Measurements from ENCODE around the gene C8A. TPM values are rescaled to one million over a fixed set of nuclear protein-coding genes. Genes with fewer than 3 reads are reported as not detected.

C8A gene
- total RNA-seq, 1 donor from 2014 or later = not detected

DNA sequence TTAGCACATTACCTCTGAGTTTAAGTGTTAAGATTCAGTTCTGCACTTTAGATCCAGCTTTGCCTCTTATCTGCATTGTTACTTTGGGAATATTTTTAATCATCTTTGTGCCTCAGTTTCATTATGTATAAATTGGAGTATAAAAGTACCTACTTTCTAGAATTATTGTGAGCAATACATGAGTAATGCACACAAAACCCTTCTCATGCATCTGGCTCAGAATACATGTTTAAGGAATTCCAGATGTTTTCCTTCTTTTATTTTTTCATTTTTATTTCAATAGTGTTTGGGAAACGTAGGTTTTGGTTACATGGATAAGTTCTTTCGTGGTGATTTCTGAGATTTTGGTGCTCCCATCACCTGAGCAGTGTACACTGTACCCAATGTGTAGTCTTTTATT lies 14.2 kb downstream of the C8A start:
- intact Hi-C loops (cut with DNase I) = no loop called here
- no peak for ATAC-seq (ENCODE audit: poor library complexity)
- DNase-seq = no peak

DNA sequence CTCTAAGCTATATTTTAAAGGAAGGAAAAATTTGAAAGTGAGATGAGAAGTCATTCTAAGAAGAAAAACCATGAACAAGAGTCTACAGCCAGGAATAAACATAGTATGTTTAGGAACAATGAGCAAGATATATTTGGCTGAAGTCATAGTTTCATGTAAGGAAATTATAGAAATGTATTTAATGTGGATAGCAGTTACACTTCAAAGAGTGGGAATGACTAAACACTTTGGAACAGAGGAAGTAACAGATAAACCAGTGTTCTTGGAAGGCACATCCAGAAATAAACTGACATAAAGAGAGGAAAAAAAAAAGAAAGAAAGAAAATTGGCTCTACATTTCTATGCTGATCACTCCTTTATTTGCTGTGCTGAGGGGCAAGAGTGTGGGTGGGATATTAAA lies 18.0 kb downstream of the C8A start:
- ATAC-seq (ENCODE audit: poor library complexity) (no peak), DNase-seq (no peak)
- intact Hi-C loops (cut with DNase I) = no loop called here

DNA sequence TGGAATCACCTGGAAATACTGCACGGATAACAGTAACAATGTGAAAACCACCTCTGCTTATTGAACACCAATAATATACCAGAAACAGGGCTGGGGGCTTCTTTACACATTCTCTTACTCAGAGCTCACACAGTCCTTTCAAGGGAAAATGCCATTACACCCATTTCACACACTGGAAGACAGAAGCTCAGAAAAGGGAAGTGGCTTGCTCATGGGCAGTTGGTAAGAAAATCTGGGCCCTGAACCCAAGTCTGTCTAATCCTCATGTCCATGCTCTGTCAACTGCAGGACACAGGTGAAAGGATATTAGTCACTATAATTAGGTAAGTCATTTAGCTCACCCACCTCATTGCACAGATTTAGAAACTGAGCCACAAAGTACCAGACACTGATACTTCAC lies 18.6 kb downstream of the C8A start:
- intact Hi-C loops (cut with DNase I) = no loop called here
- no peak for DNase-seq
- ATAC-seq (ENCODE audit: poor library complexity) = no peak

DNA sequence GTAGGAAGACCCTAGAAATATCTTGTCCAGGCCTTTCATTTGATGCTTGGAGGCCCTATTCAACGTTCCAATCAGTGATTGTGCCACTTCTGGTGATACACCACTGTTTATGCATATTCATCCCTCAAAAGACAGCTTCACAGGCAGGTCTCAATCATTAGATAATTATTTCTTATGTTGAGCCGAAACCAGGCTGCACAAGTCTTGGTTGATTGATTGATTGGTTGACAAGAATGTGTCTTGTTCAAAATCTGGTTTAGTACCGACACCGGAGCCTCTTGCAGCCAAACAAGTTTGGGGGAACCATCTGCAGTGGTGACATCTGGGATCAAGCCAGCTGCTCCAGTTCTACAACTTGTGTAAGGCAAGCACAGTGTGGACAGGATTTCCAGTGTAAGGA lies 20.1 kb downstream of the C8A start:
- intact Hi-C loops (cut with DNase I) = no loop called here
- ATAC-seq (ENCODE audit: poor library complexity) (no peak), DNase-seq (no peak)

DNA sequence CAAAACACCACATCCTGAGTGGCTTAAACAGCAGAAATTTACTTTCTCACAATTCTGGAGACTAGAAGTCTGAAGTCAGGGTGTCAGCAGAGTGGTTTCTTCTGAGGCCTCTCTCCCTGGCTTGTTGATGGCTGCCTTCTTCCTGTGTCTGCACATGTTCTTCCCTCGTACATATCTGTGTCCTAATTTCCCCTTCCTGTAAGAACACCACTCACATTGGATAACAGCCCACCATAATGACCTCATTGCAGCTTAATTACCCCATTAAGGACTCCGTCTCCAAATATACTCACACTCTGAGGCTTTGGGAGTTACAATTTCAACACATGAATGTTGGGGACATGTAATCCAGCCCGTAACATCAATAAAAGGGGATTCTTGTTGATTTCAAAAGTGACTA lies 23.4 kb downstream of the C8A start:
- ATAC-seq (ENCODE audit: poor library complexity) = peak; percentile 39
- no peak for DNase-seq
- intact Hi-C loops (cut with DNase I) = loop anchor here (2.0 kb wide), 1 partner anchor 19 kb away; no protein-coding TSS in a partner anchor

DNA sequence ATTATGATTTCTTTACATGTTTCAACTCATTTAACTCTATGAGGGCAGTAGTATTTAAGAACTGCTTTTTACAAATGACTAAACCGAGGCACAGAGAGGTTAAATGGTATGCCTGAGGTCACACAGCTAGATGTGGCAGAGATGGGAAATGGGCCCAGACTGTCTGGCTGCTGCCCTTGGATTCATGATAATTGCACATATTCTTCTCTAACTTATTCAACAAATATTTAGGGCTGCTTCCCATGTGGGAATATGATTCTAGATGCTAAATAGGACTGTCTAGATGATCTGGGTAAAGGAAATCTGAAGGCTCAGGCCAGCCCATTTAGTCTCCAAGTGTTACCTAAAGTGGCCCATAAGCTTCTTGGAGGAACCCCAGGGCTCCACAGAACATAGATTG lies 26.2 kb downstream of the C8A start:
- intact Hi-C loops (cut with DNase I) = no loop called here
- DNase-seq (no peak), ATAC-seq (ENCODE audit: poor library complexity) (no peak)

DNA sequence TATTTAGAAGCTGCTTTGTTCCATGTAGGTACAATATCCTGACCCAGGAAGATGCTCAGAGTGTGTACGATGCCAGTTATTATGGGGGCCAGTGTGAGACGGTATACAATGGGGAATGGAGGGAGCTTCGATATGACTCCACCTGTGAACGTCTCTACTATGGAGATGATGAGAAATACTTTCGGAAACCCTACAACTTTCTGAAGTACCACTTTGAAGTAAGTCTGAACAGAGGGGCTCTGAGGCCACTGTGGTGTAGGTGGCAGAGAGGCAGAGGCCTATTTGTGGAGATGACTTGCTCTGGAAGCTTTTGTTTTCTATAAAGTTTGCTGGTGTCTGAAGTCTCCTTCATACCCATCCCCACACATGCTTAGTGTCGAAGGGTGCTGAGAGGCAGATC lies 26.8 kb downstream of the C8A start:
- DNase-seq = no peak
- intact Hi-C loops (cut with DNase I) = no loop called here

DNA sequence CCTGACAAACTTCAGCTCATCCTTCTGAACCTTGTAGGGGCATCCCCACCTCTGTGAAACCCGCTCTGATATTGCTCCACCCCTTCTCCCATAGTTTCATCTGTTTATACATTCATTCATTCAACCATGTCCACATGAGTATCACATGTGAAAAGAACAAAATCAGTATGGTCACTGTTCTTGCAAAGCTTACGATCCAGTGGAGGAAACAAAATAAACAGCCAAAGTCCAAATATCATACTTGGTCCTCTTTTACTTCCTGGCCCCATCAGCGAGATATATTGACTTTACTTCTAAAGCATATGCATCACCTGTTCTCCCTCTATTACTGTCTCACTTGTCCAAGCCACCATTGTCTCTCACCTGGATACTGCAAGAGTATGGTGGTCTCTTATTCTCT lies 35.6 kb downstream of the C8A start:
- no peak for DNase-seq
- no peak for ATAC-seq (ENCODE audit: poor library complexity)
- intact Hi-C loops (cut with DNase I) = no loop called here

More for the DNA sequence above, 26.8 kb downstream of the C8A start:
- no peak for ATAC-seq (ENCODE audit: poor library complexity)

DNA sequence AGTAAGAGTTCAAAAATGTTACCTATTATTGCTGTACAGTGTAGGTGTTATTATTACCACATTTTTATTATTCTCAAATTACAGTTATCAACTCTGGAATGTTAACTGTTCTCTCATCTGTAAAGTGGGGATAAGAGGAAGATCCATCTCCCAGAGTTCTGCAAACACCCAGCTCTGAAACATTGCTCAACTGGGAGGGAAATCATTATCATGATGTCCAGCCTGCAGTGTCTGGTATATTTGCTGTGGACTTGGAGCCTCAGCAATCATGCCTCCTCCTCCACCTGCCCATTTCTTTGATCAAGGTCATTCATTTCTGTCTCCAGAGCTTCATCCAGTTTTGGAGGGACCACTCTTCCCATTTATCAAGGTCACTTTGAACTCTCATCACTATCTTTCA lies 39.4 kb downstream of the C8A start:
- ATAC-seq (ENCODE audit: poor library complexity) (no peak), DNase-seq (no peak)
- intact Hi-C loops (cut with DNase I) = no loop called here

DNA sequence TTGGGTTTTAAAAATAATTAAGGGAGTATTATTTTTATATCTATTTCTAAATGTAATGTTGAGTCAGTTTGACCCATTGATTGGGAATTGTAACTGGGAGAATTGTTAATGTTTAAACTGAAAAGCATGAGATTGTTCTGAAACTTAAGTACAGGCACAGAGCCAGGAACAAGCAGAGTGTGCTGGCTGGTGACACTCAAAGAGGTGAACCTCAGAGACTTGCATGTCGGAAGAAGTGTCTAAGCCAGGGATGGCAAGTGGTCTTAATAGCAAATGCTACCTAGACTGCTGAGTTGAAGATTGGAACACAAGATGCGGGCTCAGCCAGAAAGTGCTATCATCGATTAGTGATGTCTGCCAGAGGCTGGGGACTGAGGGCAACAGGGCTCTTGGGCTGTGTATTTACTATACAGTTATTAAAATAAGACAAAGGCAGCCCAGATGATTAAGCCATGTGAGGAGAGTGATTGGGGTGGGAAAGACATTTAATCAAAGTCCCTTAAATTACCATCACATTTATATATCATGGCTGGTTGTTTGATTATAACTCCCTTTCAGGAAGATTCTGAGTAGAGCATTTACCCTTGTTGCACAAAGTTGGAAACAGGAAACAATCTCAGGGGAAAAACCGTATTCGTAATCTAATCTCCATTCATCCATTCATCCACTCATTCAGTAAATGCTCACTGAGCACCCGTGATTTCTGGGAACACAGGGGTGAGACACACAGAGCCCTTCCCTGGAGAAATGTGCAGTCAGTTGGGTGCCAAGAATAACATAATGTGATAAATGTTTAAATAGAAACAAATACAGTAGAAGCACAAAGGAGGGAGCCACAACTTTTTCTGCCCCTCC lies 42.8 kb downstream of the C8A start:
- DNase-seq = no peak
- intact Hi-C loops (cut with DNase I) = no loop called here
- ATAC-seq (ENCODE audit: poor library complexity) = peak; percentile 71

DNA sequence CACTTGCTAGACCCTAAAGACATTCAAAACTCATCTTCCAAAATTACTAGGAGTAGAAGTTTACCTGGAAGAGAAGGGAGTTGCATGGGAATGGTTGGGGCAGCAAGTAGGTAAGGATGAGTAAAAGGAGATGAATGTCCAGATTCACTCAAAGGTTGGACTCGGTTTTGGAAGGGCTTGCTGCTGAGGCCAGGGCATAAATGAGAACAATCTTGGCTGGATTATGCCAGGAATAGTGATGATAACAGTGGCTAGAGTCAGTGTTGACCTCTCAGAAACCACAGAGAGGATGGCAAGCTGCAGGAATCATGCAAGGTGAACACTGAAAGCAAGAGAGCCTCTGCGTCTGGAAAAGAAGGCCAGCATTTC lies 43.4 kb downstream of the C8A start:
- DNase-seq (no peak), ATAC-seq (ENCODE audit: poor library complexity) (no peak)
- intact Hi-C loops (cut with DNase I) = no loop called here

DNA sequence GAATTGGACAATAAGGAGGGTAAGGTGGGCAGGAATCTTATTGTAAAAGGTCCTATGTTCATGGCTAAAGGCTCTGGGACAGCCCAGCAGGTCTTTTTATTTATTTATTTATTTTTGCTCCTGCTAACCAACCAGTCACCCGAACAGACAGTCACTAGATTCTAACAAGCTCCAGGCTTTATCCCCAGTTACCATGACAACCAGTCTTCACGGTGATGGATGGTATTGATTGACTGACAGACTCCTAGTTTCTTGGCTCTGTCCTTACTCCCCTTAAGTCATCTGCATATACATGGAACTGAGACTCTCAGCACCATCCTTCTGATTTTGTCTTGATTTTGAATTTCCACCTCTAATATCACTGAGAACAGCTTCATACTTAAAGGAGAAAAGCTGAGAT lies 44.3 kb downstream of the C8A start:
- DNase-seq = no peak
- no peak for ATAC-seq (ENCODE audit: poor library complexity)
- intact Hi-C loops (cut with DNase I) = no loop called here

DNA sequence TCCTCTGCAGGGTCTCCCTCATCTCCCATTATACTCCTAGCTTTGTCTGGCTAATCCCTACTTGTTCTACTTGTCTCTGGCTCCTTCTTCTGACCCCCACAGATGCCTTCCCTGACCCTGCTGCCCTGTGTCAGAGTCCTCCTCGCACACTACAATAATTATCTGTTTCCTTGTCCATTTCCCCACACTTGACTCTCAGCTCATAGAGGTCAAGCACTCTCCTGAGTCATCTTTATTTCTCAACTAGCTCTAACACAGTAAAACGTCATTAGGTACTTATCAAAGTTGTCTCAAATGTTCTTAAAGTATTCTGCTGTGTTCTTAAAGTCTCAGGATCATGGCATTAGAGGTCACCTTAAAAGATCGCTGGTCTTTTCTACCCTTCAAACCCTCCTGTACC lies 47.1 kb downstream of the C8A start:
- no peak for ATAC-seq (ENCODE audit: poor library complexity)
- DNase-seq = no peak
- intact Hi-C loops (cut with DNase I) = no loop called here

DNA sequence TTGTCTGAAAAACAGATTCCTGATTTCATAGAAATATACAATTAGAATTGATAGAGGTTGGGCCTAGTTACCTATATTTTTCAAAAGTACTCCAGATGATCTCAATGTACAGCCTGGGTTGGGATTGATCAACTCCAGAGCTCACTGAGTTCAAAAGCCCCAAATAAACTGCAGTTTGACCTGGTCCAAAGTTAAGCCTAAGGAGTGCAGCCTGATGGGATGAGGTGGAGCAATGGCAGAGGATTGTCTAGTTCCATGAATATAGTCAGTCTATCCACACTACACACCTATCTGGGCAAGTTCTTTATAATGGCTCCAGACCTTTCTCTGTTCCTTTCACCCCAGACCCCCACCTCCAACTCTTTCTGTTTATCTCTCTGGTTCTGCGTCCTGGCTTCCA lies 49.2 kb downstream of the C8A start:
- ATAC-seq (ENCODE audit: poor library complexity) = no peak
- intact Hi-C loops (cut with DNase I) = no loop called here
- DNase-seq = no peak

DNA sequence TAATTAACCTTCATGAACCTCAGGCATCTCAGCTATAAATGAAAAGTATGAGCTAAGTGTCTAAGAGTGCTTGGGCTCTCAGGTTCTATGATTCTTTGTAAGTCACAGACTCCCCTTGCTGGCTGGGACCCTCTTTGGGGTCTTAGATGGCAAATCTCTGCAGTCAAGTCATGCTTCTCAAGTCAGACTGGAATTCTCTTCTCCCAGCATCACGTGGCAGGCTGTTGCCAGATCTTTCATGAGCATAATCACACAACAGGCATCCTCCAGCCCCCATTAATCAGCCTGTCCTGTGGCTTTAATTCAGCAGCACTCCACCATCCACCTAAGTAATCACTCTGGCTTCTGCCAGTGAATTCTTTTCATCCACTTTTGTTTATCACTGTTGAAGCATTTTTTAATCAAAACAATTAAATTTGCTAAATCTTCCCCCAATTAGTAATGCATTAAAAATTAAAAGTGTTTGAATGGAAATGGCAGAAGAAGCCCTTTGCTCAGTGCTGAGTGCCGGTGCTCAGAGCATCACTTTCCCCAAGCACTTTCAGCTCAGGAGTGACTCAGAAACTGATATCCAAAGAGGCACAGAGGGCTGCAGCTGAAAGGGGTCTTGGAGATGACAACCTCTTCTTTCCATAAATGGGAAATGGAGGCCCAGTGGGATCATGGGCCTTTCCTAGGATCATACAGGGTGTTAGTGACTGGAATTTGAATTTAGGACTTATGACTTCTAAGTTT lies 50.2 kb downstream of the C8A start:
- intact Hi-C loops (cut with DNase I) = no loop called here
- DNase-seq (no peak), ATAC-seq (ENCODE audit: poor library complexity) (no peak)

DNA sequence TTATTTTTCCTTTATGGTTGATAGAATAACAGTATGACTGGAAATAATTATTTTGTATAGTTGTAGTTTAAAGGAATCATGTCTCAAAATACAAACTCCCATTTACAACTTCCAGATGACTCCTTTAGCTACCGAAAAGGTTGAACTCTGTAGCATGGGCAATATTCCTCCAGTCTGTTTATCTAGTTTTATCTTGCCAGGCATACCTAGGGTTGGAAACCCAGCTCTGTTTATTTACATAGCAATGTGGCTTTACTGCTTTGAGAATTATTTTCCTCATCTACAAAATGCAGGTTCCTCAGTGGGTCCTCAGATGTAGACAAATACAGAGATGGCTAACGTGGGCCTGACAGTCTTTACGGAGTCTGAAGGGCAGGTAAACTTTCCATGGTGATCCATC lies 51.1 kb downstream of the C8A start:
- DNase-seq = no peak
- no peak for ATAC-seq (ENCODE audit: poor library complexity)
- intact Hi-C loops (cut with DNase I) = no loop called here

DNA sequence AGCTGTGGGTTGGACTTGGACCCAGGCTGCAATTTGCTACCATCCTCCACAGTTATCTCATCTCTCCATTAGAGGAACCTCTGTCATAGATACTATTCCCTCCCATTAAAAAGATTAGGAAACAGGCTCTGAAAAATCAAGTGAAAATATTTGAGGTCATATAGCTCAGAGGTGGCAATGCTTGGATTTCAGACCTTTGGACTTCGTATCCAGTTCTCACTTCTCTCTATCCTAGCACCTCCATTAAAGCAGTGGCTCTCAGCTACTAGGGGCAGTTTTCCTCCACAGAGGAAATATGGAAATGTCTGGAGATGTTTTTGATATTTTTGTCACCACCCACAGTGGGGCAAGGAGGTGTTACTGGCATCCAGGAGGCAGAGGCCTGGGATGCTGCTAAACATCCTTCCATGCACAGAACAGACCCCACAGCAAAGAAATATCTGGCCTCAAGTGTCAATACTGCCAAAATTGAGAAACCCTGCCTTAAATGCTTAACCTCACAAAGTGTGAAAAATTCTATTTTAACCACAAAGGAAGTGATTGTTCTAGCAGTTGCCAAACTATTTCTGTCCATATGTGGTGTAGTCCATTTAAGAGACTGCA lies 54.1 kb downstream of the C8A start:
- DNase-seq = no peak
- ATAC-seq (ENCODE audit: poor library complexity) = no peak
- intact Hi-C loops (cut with DNase I) = no loop called here

DNA sequence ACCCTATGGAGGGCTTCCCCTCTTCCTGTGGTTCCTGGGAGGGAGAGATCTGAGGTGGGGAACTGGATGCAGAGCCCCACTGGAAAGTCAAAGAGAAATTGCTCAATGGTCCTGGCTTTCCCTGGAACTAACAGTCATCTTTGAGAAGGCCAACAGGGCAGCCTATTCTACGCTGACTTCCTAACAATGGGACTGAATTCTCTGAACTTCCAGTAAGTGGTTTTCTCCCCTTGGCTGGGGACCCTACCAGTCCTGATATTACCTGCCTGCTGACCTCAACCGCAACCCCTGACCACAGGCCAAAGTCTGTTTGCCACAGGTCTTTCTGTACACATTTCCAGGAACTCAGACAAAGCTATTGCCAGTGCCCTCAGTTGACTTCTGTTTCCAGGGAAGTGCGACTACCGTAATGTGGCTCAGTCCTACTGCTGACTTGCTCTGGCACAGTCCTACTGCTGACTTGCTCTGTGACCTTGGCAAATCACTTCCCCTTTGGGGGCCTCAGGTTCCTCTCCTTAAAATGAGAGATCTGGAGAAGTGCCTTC lies 55.9 kb downstream of the C8A start:
- DNase-seq = no peak
- intact Hi-C loops (cut with DNase I) = no loop called here
- peak; percentile 93 for ATAC-seq (ENCODE audit: poor library complexity)

DNA sequence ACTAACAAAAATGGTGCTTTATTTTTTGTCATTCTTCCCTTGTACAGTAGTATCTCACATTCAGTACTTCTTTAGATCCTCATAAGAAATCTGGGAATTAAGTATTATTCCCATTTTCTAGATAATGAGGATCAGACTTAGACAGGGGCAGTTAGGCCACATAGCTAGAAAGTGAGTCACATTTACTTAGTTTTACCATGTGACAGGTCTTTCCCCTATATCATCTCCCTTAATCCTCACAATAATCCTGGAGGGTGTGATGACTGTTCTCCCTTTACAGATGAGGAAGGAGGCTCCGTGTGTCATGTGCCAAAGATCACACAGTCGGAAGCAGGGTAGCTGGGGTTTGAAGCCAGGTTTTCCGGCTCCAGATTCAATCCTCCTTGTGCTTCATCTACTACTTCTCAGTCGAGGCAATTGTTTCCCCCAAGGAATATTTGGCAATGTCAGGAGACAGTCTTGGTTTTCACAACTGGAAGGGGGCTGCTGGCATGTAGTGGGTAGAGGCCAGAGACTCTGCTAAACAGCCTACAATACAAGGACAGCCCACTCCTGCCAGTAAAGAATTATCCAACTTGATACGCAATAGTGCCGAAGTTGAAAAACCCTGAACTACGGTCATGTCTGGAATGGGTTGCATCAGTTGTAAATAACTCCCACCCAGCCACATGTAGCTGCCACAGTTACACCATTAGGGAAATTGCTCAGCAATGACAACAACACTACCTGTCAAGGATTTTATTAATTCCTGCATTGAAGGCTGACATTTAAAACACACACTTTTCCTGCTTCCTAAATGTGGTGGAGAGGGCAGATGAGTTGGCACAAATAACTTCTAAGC lies 56.7 kb downstream of the C8A start:
- intact Hi-C loops (cut with DNase I) = no loop called here
- ATAC-seq (ENCODE audit: poor library complexity) = no peak
- no peak for DNase-seq

All from Right ventricle myocardium superior (tissue), 1 donor.